ENCODE data around the gene SIGLEC6. TPM values are rescaled to one million over a fixed set of nuclear protein-coding genes. Genes with fewer than 3 reads are reported as not detected.

SIGLEC6 gene
- total RNA-seq, 1 experiment from 2014 or later, result not detected

GRCh38 chr19:51550848-51551672 is 19.6 kb upstream of the SIGLEC6 start:
- in situ Hi-C loops (cut with HindIII; ENCODE audit: low pct_unique_long_range_greater_than_20kb, low sequenced_read_pairs) (no loop called here), intact Hi-C loops (cut with micrococcal nuclease; ENCODE audit: unreplicated experiment) (no loop called here)
- ATAC-seq, result no peak
- Histone ChIP-seq H3K4me1 (ENCODE audit: control insufficient read depth, insufficient read depth, low read length) (no peaks in the 10 kb centered on the region), H3K9me3 (ENCODE audit: control insufficient read depth, insufficient read depth, low read depth, low read length) (no peaks in the 10 kb centered on the region), H3K27me3 (ENCODE audit: control insufficient read depth, insufficient read depth, low read length) (0 out of 2 replicates have a peak, but pooled peaks cover 2% of the 10 kb centered on the region), H3K36me3 (ENCODE audit: control insufficient read depth, insufficient read depth, low read length) (no peaks in the 10 kb centered on the region), H3K27ac (ENCODE audit: low read length) (no peak overlapping the region), H3K4me3 (ENCODE audit: low read depth in 2 of 2, low read length in 2 of 2) (no peak overlapping the region)
- ChIA-PET POLR2A (no interaction called here), CTCF (no interaction called here)
- TF ChIP-seq TCF7L2 (IDR thresholded peaks at IDR 0.05; ENCODE audit: low read depth, low read length), result no peak
- TF ChIP-seq, protein P1, sequence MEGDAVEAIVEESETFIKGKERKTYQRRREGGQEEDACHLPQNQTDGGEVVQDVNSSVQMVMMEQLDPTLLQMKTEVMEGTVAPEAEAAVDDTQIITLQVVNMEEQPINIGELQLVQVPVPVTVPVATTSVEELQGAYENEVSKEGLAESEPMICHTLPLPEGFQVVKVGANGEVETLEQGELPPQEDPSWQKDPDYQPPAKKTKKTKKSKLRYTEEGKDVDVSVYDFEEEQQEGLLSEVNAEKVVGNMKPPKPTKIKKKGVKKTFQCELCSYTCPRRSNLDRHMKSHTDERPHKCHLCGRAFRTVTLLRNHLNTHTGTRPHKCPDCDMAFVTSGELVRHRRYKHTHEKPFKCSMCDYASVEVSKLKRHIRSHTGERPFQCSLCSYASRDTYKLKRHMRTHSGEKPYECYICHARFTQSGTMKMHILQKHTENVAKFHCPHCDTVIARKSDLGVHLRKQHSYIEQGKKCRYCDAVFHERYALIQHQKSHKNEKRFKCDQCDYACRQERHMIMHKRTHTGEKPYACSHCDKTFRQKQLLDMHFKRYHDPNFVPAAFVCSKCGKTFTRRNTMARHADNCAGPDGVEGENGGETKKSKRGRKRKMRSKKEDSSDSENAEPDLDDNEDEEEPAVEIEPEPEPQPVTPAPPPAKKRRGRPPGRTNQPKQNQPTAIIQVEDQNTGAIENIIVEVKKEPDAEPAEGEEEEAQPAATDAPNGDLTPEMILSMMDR (IDR thresholded peaks at IDR 0.05), result no peak
- no peak for TF ChIP-seq SIN3A (IDR thresholded peaks at IDR 0.05; ENCODE audit: borderline replicate concordance, insufficient read depth, low read depth, low read length)
- no peak for TF ChIP-seq POLR2AphosphoS5 (IDR thresholded peaks at IDR 0.05; ENCODE audit: low read depth, low read length)
- TF ChIP-seq, protein P2, sequence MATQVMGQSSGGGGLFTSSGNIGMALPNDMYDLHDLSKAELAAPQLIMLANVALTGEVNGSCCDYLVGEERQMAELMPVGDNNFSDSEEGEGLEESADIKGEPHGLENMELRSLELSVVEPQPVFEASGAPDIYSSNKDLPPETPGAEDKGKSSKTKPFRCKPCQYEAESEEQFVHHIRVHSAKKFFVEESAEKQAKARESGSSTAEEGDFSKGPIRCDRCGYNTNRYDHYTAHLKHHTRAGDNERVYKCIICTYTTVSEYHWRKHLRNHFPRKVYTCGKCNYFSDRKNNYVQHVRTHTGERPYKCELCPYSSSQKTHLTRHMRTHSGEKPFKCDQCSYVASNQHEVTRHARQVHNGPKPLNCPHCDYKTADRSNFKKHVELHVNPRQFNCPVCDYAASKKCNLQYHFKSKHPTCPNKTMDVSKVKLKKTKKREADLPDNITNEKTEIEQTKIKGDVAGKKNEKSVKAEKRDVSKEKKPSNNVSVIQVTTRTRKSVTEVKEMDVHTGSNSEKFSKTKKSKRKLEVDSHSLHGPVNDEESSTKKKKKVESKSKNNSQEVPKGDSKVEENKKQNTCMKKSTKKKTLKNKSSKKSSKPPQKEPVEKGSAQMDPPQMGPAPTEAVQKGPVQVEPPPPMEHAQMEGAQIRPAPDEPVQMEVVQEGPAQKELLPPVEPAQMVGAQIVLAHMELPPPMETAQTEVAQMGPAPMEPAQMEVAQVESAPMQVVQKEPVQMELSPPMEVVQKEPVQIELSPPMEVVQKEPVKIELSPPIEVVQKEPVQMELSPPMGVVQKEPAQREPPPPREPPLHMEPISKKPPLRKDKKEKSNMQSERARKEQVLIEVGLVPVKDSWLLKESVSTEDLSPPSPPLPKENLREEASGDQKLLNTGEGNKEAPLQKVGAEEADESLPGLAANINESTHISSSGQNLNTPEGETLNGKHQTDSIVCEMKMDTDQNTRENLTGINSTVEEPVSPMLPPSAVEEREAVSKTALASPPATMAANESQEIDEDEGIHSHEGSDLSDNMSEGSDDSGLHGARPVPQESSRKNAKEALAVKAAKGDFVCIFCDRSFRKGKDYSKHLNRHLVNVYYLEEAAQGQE (IDR thresholded peaks at IDR 0.05; ENCODE audit: insufficient read depth in 1 of 2, low read depth in 2 of 2, low read length in 1 of 2), result no peak
- DNase-seq (ENCODE audit: low read depth, low spot score), result no peak
- BruUV-seq (replicated peaks), result no TSS peak

DNA sequence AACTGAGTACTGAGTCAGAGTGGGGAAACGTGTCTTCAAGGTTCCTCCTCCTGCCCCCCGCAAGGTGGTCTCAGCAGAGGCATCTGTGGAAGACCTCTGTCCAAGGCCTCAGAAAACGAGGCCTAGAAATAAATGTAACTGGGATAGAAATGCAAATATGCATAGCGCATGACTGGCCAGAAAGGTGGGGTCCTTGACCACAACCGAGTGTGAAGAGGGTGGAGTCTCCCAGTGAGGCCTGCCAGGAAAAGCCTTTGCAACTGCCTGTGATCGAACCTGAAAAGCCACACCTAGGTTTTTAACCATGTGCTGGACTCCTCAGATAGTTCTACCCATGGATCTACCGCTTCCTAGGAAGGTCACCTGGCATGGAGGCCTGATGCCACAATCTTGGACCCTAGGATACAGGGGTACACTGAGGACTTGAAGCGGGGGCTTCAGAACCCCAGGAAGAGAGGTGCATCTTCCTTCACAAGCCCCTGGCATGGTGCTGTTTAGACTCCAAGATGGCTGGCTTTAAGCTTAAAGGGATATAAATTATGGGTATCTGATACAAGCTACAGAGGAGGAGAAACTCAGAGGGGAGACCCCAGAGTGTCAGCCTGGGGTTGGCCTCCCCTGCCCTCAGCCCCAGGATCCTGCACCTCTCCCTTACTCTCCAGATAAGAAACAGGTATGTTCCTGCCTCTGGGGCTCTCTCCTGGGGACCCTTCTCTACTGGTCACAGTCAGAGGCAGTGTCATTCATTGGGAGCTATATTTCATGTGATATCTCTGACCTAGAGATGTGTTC is 18.3 kb upstream of the SIGLEC6 start:
- Histone ChIP-seq H3K9me3 (ENCODE audit: control insufficient read depth, insufficient read depth, low read depth, low read length) (no peaks in the 10 kb centered on the region), H3K27me3 (ENCODE audit: control insufficient read depth, insufficient read depth, low read length) (0 out of 2 replicates have a peak, but pooled peaks cover 2% of the 10 kb centered on the region), H3K4me1 (ENCODE audit: control insufficient read depth, insufficient read depth, low read length) (no peaks in the 10 kb centered on the region), H3K4me3 (ENCODE audit: low read depth in 2 of 2, low read length in 2 of 2) (no peak overlapping the region), H3K36me3 (ENCODE audit: control insufficient read depth, insufficient read depth, low read length) (no peaks in the 10 kb centered on the region), H3K27ac (ENCODE audit: low read length) (no peak overlapping the region)
- intact Hi-C loops (cut with micrococcal nuclease; ENCODE audit: unreplicated experiment) (no loop called here), in situ Hi-C loops (cut with HindIII; ENCODE audit: low pct_unique_long_range_greater_than_20kb, low sequenced_read_pairs) (no loop called here)
- ChIA-PET POLR2A (no interaction called here), CTCF (no interaction called here)
- DNase-seq (ENCODE audit: low read depth, low spot score) (no peak), ATAC-seq (no peak)
- TF ChIP-seq POLR2AphosphoS5 (IDR thresholded peaks at IDR 0.05; ENCODE audit: low read depth, low read length) (no peak), SIN3A (IDR thresholded peaks at IDR 0.05; ENCODE audit: borderline replicate concordance, insufficient read depth, low read depth, low read length) (no peak), TCF7L2 (IDR thresholded peaks at IDR 0.05; ENCODE audit: low read depth, low read length) (no peak)
- TF ChIP-seq, protein P2 (IDR thresholded peaks at IDR 0.05; ENCODE audit: insufficient read depth in 1 of 2, low read depth in 2 of 2, low read length in 1 of 2), result no peak
- TF ChIP-seq, protein P1 (IDR thresholded peaks at IDR 0.05), result no peak
- no TSS peak for BruUV-seq (replicated peaks)

All from Panc1 (cell line).